Ishikawa (cell line): ENCODE data around the gene REXO1.

ENCODE experiments used
- CEBPB ChIP-seq: IDR thresholded peaks from 2 replicates; pipeline ENCODE4 v1.6.1; 2012
- CREB1 ChIP-seq: IDR thresholded peaks from 2 replicates; pipeline ENCODE4 v1.6.1; 2012; ENCODE audit warnings: low read depth
- EGR1 ChIP-seq: IDR thresholded peaks from 2 replicates; pipeline ENCODE4 v1.6.1; 2012
- EP300 ChIP-seq: IDR thresholded peaks from 2 replicates; pipeline ENCODE4 v1.6.1; 2012; ENCODE audit warnings: borderline replicate concordance
- FOXM1 ChIP-seq: IDR thresholded peaks from 2 replicates; pipeline ENCODE4 v1.6.1; 2012; ENCODE audit warnings: low read depth, borderline replicate concordance
- MAX ChIP-seq: IDR thresholded peaks from 2 replicates; pipeline ENCODE4 v1.6.1; 2012
- NFIC ChIP-seq: IDR thresholded peaks from 2 replicates; pipeline ENCODE4 v1.6.1; 2012
- RAD21 ChIP-seq: IDR thresholded peaks from 2 replicates; pipeline ENCODE4 v1.6.1; 2012; ENCODE audit warnings: low read depth
- TAF1 ChIP-seq: IDR thresholded peaks from 2 replicates; pipeline ENCODE4 v1.6.1; 2012; ENCODE audit warnings: low read depth, mild to moderate bottlenecking
- TCF12 ChIP-seq: IDR thresholded peaks from 2 replicates; pipeline ENCODE4 v1.6.1; 2012; ENCODE audit warnings: low read depth
- TEAD4 ChIP-seq: IDR thresholded peaks from 2 replicates; pipeline ENCODE4 v1.6.1; 2012
- USF1 ChIP-seq: IDR thresholded peaks from 2 replicates; pipeline ENCODE4 v1.6.1; 2012
- YY1 ChIP-seq: IDR thresholded peaks from 2 replicates; pipeline ENCODE4 v1.6.1; 2012; ENCODE audit warnings: low read depth
- ZBTB7A ChIP-seq: IDR thresholded peaks from 2 replicates; pipeline ENCODE4 v1.6.1; 2012; ENCODE audit warnings: low read depth
- TF ChIP-seq, protein P1 (sequence below): IDR thresholded peaks from 2 replicates; pipeline ENCODE4 v1.6.1; 2012; ENCODE audit warnings: low read depth, mild to moderate bottlenecking

The REXO1 gene

DNA sequence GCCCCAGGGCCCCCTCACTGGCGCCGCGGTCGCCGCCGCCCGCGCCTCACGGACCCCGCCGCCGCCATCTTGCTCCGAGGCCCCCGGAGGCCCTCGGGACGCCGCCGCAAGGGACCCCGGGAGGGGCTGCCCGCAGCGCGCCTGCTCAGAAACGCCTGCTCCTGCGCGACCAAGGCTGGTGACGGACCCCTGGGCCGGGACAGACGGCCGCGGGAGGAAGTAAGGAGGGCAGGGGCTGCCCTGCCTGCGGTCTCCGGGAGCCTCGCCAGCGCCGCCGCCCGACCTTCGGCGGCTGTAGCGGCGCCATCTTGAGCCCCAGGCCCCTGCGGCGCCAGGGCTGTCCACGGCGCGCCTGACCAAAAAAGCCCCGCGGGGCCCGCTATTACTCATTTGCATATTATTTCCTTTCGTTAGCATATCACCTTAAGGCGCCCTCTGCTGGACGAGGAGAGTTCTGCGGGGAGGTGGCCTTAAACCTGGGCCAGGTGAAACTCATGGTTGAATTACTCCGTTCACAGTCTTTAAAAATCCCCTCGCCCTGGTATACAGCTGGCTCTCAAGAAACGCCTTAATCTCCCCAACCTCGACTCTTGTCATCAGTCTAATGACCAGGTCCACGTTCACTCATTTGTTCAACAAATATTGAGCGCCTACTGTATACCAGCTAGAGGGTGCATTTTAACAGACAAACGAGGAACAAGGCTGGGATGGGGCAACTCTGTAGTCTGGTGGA, at the start of gene REXO1:
TSS of gene REXO1 (minus strand) at position 85 of the 733 bp plus-strand sequence. CDS start 125 bp downstream, outside the sequence.
- TF ChIP-seq FOXM1 (no peak), YY1 (peak; percentile 93), USF1 (no peak), ZBTB7A (no peak), TEAD4 (no peak), CREB1 (no peak), CEBPB (no peak), RAD21 (peak; percentile 25), EGR1 (no peak), TCF12 (no peak), MAX (no peak), EP300 (no peak), TAF1 (peak; percentile 83), NFIC (no peak)
- TF ChIP-seq, protein P1, sequence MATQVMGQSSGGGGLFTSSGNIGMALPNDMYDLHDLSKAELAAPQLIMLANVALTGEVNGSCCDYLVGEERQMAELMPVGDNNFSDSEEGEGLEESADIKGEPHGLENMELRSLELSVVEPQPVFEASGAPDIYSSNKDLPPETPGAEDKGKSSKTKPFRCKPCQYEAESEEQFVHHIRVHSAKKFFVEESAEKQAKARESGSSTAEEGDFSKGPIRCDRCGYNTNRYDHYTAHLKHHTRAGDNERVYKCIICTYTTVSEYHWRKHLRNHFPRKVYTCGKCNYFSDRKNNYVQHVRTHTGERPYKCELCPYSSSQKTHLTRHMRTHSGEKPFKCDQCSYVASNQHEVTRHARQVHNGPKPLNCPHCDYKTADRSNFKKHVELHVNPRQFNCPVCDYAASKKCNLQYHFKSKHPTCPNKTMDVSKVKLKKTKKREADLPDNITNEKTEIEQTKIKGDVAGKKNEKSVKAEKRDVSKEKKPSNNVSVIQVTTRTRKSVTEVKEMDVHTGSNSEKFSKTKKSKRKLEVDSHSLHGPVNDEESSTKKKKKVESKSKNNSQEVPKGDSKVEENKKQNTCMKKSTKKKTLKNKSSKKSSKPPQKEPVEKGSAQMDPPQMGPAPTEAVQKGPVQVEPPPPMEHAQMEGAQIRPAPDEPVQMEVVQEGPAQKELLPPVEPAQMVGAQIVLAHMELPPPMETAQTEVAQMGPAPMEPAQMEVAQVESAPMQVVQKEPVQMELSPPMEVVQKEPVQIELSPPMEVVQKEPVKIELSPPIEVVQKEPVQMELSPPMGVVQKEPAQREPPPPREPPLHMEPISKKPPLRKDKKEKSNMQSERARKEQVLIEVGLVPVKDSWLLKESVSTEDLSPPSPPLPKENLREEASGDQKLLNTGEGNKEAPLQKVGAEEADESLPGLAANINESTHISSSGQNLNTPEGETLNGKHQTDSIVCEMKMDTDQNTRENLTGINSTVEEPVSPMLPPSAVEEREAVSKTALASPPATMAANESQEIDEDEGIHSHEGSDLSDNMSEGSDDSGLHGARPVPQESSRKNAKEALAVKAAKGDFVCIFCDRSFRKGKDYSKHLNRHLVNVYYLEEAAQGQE = no peak

DNA sequence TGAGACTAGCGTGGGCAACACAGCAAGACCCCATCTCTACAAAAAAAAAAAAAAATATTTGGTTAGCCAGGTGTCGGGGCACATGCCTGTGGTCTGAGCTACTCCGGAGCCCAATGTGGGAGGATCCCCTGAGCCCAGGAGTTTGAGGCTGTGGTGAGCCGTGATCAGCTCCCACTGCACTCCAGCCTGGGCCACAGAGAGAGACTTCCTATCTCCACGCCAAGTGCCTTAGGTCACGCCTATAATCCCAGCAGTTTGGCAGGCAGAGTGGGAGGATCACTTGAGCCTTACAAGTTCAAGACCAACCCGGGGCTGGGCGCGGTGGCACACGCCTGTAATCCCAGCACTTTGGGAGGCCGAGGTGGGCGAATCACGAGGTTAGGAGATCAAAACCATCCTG, 48.2 kb upstream of the REXO1 start:
- TF ChIP-seq TEAD4 (no peak), MAX (no peak), CEBPB (no peak), ZBTB7A (no peak), RAD21 (no peak), TAF1 (no peak), CREB1 (no peak), USF1 (no peak), YY1 (no peak)
- TF ChIP-seq, protein P1 = no peak

DNA sequence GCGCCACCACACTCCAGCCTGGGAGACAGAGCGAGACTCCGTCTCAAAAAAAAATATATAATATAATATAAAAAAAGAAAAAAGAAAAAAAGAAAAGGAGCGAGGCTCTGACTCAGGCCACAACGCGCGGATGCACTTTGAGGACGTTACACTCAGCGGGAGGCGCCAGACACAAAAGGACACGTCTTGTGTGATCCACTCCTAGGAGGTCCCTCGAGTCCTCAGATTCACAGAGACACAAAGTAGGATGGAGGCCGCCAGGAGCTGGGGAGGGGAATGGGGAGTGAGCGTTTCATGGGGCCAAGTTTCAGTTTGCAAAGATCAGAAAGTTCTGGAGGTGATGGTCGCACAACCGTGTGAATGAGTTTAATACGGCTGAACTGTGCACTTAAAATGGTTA, 45.5 kb upstream of the REXO1 start:
- TF ChIP-seq ZBTB7A = no peak
- TF ChIP-seq TEAD4 = no peak
- no peak for TF ChIP-seq FOXM1
- TF ChIP-seq TAF1 = no peak
- no peak for TF ChIP-seq YY1
- TF ChIP-seq EP300 = no peak
- TF ChIP-seq EGR1 = no peak
- no peak for TF ChIP-seq RAD21
- TF ChIP-seq, protein P1 = no peak
- TF ChIP-seq NFIC = no peak
- TF ChIP-seq CREB1 = no peak
- no peak for TF ChIP-seq USF1
- no peak for TF ChIP-seq CEBPB
- no peak for TF ChIP-seq TCF12
- no peak for TF ChIP-seq MAX

GRCh38 chr19:1889907-1890306, 41.6 kb upstream of the REXO1 start:
- TF ChIP-seq CEBPB (no peak), FOXM1 (no peak), EP300 (no peak), TEAD4 (no peak)
- TF ChIP-seq, protein P1 = no peak
